ENCODE results near the gene ACOX3.

The ACOX3 gene

DNA sequence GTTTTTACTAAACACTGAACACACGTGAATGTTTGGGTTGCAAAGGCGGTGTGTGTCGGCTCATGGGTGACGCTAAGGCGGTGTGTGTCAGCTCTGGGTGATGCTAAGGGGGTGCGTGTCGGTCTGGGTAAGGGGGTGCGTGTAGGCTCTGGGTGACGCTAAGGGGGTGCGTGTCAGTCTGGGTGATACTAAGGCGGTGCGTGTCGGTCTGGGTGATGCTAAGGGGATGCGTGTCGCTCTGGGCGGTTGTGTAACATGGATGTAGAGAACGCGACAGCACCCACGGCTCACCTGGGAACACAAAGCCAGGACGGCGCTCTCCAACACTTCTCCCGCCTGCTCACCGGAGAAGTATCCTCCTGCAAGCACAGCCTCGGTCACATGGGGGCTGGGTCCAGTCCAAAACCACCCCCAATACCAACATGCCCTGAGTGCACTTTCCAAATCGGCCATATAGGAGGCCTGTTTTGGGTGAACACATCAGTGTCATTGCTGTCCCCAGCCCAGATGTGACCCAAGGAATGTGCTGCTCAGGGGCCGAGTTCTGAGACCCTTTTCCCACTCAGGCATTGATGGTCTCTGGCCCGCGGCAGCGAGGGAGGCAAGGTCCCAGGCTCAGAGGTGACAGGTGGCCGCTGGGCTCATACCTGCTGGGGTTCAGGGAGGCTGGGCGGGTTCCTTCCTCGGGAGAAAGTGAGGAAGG is 67.1 kb downstream of the ACOX3 start:
- no peak for DNase-seq

DNA sequence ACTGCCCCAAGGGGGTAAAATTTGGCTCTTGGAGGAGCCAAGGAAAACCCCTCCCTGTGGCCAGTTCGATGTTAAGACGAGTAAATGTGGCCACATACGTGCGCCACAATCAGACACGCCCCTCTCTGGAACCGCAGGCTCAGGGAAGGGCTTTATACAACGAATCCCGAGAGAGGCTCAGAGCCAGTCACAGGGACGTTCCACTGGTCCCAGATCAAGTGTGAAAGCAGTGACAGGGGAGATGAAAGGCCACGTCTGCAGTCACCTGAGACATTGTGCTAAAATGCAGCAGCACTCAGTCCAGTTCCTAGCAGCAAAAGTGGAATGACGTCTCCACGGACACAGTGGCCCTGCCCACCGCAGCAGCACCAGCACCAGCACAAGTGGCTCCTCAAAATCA is 68.0 kb downstream of the ACOX3 start:
- DNase-seq: no peak

DNA sequence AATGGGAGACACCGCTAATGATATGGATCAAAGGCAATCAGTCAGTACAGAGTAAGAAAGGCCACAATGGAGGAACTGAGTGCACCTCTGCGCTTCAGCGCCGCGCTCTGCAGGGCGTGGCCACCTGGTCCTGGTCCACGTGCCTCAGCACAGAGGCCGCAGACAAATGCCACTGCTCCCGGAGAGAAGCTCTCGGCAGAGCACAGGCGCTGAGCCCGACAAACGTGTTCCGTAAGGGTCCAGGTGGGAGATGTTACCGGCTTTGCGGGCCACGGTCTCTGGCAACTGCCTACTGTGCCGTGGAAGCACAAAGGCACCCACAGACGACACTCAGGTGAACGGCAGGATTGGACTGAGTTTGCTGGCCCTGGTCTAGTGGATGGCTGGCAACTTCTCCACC is 68.9 kb downstream of the ACOX3 start:
- no peak for DNase-seq

DNA sequence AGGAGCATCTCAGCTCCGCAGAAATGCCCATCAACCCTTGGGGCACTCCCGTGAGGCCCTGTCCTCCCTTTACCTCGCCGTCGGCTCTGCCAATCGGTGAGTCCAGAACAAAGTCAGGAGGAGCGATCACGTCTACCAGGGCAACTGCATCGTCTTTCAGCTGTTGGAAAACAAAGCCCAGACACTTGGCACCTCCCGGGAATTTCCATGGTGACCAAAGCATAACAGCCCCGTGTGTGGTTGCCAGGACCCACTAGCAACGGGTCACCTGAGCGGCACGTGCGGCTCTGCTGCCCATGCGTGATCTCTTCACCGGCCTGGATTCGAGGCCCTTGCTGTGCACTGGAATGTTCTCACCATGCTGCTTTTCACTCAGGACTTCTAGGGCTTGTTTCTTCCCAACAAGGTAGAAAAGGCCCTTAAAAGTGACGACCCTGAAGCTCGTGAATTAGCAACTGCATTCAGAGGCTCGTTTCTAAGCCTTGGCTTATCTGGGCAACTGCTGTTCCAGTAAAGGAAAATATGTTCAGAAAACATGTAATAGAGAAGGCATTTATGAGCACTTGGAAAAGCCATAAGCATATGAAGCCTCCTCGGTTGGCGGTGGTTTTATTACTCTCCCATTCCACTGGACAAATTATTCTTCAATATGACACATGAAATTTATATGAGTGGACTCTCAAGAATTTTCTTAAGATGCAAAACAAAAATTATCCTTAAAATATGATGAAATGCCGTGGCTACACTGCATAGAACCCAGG is 69.5 kb downstream of the ACOX3 start:
- DNase-seq: no peak

DNA sequence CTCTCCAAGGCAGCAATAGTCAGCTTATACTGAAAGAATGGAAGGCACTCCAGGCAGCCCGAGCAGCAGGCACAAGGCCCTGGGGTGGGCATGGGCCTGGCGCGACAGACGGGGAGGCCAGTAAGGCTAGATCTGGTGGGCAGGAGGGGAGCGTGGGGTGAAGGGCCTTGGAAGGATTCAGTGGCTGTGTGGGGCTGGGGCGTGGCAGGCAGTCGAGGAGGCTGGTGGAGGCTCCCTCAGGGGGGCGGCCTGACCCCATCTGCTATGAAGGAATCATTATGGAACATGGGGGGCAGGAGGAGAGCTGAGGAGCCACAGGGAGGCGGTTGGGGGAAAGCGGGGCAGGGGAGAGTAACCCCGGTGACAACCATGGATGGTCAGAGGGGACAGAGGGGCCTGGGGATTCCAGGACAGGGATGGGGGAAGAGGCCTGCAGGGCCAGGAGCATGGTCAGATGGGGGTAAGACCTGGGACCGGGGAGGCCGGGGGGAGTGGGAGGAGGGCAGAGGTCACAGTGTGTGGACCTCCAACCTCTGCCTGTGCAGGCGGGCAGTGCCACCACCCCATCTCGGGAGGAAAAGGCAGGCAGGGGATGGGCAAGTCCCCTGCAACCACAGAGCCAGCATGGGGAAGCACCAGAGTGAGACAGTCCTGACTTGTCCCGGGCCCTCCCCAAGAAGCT is 70.3 kb downstream of the ACOX3 start:
- DNase-seq: no peak

DNA sequence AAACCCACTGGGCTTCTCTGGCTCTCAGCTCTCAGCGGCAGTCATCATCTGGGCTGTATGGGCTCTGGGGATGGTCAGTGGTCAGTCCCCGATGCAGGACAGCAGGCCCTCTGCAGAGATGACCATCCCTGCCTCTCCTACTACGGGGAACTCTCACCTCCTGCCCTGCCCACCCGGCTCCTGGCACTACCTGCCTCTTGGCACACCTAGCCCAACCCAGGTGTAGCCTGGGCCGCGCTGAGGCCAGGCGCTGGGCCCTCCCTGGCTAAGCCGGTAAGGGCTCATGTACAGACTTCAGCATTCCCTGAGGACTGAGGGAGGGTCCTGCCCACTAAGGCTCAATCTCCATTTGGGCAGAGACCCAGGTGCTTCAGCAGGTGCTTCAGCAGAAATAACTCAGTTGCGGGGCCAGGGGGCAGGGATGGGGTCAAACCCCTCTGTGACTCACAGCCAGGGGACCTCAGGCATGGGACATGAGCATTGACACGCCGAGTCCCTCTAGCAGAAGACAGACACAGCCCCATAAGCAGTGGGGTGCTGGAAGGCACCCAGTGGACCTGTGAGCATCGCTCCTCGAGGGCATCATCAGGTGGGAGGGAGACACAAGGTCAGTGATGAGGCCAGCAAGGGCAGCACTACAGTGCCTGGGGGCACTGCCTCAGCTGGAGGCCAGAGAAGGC is 71.0 kb downstream of the ACOX3 start:
- DNase-seq: no peak

DNA sequence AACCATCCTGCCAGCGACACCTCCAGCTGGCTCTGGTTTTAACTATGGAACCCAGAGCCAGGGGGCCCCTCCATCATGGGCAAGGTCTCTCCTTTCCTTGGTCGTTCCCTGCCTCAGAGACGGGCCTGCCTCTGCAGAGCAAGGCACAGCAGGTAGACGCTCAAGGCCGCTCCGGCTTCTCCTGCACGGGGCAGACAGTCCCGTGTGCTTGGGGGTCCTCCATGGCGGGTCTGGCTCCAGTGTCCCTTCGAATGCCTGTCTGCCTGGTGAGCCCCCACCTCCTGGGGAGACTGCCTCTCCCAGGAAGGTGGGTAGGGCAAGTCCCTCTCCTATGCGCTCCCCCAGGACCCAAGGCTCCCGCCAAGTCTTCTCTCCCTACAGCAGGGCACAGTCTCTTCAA is 71.5 kb downstream of the ACOX3 start:
- no peak for DNase-seq

DNA sequence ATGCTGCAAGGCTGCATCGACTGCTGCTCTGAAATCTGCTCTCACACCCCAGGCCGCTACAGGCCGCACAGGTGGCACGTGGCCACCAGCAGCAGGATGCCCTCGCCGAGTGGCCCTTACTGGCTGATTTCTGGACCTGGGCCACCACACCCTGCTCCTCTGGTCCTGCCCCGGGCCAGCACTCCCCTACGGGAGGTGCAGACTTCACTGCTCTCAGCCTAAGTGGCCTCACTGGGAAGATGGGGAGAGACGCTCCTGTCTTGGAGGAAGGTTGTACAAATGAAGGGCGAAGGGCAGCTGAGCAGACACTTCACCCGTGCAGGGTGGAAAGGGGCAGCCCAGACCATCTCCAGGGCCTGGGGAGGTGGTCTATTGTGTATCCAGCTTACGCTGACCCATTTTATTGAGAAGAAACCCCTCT is 72.5 kb downstream of the ACOX3 start:
- no peak for DNase-seq

DNA sequence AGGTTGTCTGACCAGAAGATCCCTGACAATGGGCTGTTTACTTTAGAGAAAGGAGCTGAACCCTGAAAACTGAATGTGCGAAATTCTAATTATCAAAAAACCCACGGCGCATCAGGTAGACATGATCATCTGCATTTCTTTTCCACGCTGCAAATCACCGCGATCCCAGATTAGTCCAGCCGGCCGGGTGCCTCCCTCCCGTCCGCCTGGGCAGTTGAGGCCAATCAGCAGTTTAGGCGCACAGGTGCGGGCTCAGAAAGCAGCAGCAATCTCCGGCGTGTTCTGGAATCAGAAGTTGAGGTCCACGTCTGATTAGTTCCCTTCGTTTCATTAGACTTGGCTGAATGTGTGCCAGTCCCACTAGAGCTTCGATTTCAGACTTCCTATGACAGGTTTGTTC is 73.9 kb downstream of the ACOX3 start:
- DNase-seq: no peak

DNA sequence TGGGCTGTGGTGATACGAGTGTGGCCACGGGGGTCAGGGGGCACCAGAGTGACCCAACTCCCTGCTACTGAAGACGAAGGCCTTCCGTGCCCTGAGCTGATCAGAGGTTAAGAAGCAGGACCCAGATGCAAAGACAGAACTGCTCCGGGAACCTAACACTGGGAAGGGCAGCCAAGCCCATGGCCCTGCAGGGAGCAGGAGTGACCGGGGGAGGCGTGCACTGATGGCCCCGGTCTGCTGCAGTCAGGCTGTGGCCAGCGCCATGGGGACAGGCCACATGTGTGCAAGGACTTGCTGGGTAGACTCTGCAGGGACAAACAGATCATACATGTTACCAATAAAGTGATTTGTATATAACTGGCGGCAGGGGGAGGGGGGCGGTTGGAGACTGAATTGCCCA is 74.6 kb downstream of the ACOX3 start:
- no peak for DNase-seq

DNA sequence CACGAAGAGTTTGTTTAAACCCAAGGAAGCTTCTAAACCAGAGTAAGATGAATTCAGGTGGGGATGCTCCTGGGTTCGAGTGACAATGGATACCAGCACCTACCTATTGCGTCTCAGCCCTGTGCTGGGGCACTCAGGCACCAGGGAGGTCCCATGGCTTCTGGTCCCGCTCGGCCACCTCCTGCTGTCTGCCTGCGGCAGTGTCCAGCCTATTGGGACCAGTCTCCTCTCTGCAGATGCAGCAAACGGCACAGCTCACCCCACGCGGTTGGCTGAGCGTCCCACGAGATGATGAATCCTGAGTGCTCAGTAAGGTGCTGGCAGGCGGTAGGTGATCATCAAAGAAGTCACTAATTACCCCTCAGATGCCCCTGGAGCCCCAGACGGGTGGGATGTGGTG is 75.2 kb downstream of the ACOX3 start:
- no peak for DNase-seq

DNA sequence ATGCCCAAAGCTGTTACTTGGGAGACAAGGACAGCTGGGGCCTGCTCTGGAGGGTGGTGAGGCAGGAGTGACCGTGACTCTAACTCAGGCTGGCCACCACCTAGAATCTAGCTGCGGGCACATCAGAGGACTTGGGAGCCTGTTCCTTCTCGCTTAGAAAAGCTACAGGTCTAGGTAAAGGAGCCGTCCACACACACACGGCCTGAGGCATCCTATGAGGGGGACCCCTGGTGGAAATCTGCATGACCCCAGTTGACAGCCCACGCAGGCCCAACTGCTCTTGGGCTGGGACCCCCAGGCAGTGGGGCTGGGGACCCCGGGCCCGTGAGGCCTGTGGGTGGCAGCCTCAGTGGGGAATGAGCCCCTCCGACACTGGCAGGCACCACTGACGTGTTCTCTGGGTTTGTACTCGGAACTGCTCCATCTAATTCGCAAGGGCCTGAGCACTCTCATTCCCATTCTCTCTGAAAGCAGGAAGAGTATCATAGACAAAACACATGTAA is 75.6 kb downstream of the ACOX3 start:
- no peak for DNase-seq

DNA sequence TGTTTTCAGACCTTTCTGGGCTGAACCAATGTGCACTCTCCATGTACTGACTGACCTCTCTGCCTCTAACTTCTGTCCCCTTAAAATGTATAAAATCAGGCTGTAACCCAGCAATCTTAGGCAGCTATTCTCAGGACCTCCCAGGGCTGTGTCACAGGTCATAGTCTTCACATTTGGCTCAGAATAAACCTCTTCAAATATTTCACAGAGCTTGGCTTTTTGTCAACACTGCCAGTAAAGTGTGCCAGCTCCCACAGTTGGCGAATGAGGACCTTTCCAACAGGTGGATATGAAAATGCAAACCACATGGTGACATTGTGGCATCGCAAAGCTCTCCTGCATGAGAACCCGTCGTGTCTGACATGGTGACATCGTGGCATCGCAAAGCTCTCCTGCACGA is 76.4 kb downstream of the ACOX3 start:
- DNase-seq: no peak

DNA sequence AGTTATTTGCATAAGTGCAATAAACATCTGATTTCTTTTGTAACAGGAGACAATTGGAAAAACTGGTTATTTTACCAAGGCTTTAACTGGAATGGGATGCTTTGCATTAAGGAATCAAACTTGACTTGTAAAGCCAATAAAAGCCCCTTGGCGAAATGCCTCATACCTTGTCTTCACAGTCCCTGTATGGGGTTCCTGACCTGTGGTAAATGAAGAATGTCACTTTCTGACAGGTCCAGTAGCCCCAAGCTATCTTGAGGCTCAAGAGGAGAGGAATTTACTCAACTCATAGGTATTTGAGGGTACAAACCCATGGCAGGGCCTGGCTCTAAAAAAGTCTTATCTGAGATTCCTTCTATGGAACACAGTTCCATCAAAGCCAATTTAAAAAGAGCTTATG is 78.0 kb downstream of the ACOX3 start:
- DNase-seq: no peak

DNA sequence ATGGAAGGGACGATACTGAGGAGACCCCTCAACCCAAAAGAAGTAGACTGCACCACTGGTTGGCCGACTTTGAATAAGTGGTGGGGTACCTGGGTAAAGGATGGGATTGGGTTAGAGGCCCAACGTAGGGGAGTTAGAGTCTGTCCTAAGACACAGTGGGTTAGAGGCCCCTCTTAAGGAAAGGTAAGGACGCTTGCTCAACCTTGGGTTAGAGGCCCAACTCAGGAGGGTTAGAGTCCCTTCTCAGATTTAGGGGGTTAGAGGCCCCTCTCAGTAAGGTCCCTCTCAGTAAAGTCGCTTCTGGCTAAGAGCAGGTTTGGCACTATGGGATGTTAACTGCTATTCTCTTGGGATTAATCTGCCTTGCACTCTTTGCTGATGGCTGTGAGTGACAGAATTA is 81.3 kb downstream of the ACOX3 start:
- DNase-seq: no peak

DNA sequence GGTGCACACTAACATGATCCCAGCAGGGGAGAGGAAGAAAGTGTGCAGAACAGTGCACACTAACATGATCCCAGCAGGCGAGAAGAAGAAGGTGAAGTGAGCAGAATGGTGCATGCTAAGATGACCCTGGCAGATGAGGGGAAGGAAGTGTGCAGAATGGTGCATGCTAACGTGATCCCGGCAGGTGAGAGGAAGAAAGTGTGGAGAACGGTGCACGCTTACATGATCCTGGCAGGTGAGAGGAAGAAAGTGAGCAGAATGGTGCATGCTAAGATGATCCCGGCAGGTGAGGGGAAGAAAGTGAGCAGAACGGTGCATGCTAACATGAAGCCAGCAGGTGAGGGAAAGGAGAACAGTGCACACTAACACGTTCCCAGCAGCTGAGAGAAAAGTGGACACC is 83.7 kb downstream of the ACOX3 start:
- no peak for DNase-seq

DNA sequence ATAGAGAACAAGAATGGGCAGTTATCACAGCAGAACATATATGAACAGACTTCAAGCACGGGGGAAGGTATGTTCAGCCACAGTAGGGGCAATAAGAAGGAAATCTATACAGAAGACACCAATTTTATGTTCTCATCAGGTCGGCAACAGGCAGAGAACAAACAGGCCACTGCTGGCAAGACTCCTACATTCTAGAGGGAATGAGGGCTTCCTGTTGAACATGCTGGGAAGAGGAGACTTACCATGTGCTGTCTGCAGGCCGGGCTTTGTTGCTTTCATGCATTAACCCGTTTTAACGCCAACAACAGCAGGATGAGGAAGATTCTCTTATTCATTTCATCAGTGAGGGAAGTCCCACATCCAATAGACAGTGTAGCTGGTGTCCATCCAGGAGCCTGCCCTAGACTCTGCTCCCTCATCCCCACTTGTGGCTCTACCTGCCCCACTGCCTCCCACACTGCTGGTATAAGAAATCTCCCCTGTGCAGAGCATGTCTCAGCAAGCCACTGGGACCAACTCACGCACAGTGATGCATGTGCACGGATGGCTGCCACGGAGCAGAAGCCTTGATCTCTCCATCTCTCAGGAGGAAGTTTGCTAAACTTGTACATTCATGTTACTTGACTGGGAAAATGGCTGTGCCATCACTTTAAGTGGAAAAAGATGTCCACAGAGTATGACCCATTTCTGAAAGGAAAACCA is 84.5 kb downstream of the ACOX3 start:
- DNase-seq: no peak

DNA sequence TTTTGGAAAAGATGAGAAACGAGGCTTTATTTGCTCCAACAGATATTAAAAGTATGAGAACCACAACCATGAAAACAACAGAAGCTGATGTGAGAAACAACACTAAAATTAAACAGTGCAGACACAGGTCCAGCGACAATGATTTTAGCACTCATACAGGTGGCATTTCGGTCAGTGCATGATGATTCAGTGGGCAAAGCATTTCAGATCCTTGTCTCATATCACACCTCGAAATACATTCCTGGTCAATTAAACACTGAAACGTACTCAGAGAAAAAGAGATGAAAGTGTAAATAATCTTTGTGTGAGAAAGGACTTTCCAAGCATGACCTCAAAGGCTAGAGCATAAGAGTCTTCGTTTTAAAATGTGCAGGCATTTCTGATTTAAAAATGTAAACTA is 85.2 kb downstream of the ACOX3 start:
- DNase-seq: no peak

DNA sequence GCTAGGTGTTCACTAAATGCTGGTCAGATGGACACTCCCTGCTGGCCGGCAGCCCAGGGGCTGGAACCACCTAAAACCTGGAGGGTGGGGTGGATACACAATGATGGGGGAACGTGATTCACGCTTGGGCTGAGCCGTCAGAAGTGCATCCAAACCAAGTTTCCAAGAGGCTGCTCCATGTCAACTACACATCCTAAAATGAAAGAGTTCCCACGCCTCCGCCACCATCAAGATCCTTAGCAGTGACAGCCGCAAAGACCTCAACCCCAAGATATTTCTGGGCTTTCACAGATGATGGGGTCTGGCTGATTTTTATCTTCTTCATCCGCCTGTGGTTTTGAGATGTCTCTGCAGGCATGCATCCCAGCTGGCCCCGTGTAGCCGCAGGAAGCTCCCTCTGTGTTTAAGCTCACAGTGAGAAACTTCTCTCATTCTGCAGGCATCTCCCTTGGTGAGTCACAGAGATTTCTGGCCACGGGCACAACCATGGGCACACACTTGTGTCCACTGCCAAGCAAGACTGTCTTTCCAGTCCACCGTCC is 86.5 kb downstream of the ACOX3 start:
- DNase-seq: no peak

DNA sequence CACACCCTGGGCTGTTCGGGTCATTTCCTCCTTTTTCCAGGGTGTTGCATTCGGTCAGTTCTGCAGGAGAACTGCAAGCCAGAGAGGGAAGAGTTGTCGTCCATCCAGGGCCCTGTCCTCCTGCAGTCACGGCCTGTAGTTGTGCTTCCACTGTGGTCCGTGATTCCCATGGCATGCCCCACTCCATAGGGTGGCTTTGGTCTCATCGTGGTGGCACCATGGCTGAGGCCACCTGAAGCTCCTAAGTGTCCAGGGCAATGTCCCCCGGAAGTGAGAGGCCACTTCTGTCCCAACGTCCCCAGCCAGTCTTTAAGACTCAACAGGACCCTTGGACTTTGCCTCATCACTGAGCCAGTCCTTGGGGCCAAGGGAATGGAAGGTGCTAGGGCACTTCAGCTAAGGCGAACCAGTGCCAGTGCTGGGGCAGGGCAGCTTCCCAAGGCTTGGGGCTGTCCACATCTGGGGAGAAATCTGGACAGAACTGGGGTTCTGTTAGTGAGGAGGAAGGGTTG is 87.3 kb downstream of the ACOX3 start:
- no peak for DNase-seq

DNA sequence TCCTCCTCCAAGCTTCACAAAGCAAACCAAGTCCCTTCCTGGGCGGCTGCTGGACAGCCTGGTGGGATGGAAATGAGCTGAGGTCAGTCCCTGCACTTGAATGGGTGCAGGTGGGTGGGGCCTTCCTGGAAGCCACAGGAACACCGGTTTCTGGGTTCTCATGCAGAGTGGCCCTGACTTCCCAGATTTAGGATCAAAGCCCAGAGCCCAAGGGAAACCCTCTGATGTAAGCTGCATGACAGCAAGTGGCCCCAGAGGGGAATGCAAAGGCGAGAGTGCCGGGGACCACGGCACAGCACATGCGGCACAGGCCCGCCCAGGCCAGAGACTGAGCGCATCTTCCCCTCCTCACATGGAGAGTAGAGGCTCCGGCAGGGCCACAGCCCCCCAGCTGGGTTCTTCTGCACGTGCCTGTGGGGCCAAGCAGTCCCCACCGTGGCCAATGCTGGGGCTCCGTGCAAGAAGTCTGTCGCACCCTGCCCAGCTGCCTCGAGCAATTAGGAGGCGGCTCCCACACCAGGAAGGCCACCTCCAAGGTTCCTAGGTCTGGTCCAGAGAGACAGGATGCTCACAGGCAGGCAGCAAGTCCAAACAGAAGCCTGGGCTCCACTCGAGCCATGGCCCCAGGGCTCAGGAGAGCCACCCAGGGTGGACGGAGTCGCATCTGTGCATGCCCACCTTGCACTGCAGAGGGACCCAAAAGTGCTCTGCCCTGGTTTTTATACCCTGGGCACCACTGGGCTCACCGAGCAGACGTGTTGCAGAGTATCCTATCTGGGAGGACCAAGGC is 88.0 kb downstream of the ACOX3 start:
- DNase-seq: no peak
